Esophagus squamous epithelium (tissue), 4 donors: ENCODE data around the gene MYOM3.

Source experiments
- POLR2A ChIP-seq, 4 donors: fragments of 450-650 bp; IDR thresholded peaks; one replicate each; pipeline ENCODE4 v1.6.1; 2017; ENCODE audit warnings: antibody characterized with exemption in 4 of 4, mild to moderate bottlenecking in 4 of 4, moderate library complexity in 3 of 4
- TF ChIP-seq, protein P1 (sequence below), 6 experiments: fragments of 450-650 bp in 4 of 6; fragments of 200-600 bp in 2 of 6; sonication (generic) in 2 of 6; IDR thresholded peaks; one replicate each; pipeline ENCODE4 v1.5.1; 2016 to 2019; ENCODE audit warnings: antibody characterized with exemption in 6 of 6, mild to moderate bottlenecking in 4 of 6, moderate library complexity in 4 of 6

DNA sequence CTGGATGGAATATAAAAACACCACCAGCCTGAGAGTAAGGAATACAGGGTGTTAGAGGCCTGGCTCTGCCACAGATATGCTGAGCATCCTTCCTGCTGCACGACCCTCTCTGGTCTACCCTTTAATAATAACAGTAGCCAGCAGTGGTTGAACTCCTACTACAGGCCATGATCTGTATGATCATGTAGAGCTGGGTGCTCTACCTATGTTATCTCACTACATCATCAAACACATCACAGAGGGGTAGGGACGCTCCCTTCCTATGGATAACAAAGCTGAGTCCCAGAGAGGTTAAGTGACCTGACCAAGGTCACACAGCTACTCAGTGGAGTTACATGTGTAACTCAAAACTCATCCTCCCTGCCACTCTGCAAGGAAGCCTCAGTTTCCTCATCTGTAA, 13.0 kb upstream of the MYOM3 start:
- TF ChIP-seq, protein P1, sequence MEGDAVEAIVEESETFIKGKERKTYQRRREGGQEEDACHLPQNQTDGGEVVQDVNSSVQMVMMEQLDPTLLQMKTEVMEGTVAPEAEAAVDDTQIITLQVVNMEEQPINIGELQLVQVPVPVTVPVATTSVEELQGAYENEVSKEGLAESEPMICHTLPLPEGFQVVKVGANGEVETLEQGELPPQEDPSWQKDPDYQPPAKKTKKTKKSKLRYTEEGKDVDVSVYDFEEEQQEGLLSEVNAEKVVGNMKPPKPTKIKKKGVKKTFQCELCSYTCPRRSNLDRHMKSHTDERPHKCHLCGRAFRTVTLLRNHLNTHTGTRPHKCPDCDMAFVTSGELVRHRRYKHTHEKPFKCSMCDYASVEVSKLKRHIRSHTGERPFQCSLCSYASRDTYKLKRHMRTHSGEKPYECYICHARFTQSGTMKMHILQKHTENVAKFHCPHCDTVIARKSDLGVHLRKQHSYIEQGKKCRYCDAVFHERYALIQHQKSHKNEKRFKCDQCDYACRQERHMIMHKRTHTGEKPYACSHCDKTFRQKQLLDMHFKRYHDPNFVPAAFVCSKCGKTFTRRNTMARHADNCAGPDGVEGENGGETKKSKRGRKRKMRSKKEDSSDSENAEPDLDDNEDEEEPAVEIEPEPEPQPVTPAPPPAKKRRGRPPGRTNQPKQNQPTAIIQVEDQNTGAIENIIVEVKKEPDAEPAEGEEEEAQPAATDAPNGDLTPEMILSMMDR (IDR thresholded peaks at IDR 0.05), result no peak
- no peak for TF ChIP-seq POLR2A (IDR thresholded peaks at IDR 0.05)
